RWPE2 (cell line): ENCODE data around the gene ABCA12.

Experiments
- ATAC-seq: fragments of 200-7000 bp; cut with Tn5 transposase; 3 replicates; pipeline ENCODE4 v1.9.1; 2021; ENCODE audit warnings: low read depth
- DNase-seq: peaks from one replicate; pipeline ENCODE4 v3.0.0-alpha.2; 2020; ENCODE audit warnings: low spot score
- H3K27ac ChIP-seq: fragments of 450-650 bp; 2 replicates; pipeline ENCODE4 v1.5.1; 2017; ENCODE audit warnings: mild to moderate bottlenecking; ENCODE audit not compliant: poor library complexity, severe bottlenecking
- H3K27me3 ChIP-seq: fragments of 250-450 bp; sonication (Bioruptor Pico); 2 replicates; pipeline ENCODE4 v1.5.1; 2021; ENCODE audit warnings: mild to moderate bottlenecking, moderate library complexity; ENCODE audit not compliant: insufficient read depth, poor library complexity, severe bottlenecking
- H3K36me3 ChIP-seq: fragments of 250-450 bp; sonication (Bioruptor Pico); 2 replicates; pipeline ENCODE4 v1.5.1; 2020; ENCODE audit warnings: low read depth, mild to moderate bottlenecking, moderate library complexity
- H3K4me1 ChIP-seq: fragments of 250-450 bp; sonication (Bioruptor Pico); 2 replicates; pipeline ENCODE4 v1.5.1; 2021; ENCODE audit warnings: mild to moderate bottlenecking, moderate library complexity; ENCODE audit not compliant: insufficient read depth, poor library complexity, severe bottlenecking
- H3K4me3 ChIP-seq: fragments of 250-450 bp; sonication (Bioruptor Pico); 2 replicates; pipeline ENCODE4 v1.5.1; 2021; ENCODE audit warnings: mild to moderate bottlenecking, moderate library complexity; ENCODE audit not compliant: severe bottlenecking
- H3K9me3 ChIP-seq: fragments of 250-450 bp; sonication (Bioruptor Pico); 2 replicates; pipeline ENCODE4 v1.5.1; 2021; ENCODE audit warnings: mild to moderate bottlenecking, moderate library complexity; ENCODE audit not compliant: severe bottlenecking
- TF ChIP-seq, protein P1 (sequence below): fragments of 450-650 bp; IDR thresholded peaks from one replicate; pipeline ENCODE4 v1.5.1; 2017; ENCODE audit warnings: mild to moderate bottlenecking, moderate library complexity; ENCODE audit not compliant: poor library complexity, severe bottlenecking

Gene ABCA12

DNA sequence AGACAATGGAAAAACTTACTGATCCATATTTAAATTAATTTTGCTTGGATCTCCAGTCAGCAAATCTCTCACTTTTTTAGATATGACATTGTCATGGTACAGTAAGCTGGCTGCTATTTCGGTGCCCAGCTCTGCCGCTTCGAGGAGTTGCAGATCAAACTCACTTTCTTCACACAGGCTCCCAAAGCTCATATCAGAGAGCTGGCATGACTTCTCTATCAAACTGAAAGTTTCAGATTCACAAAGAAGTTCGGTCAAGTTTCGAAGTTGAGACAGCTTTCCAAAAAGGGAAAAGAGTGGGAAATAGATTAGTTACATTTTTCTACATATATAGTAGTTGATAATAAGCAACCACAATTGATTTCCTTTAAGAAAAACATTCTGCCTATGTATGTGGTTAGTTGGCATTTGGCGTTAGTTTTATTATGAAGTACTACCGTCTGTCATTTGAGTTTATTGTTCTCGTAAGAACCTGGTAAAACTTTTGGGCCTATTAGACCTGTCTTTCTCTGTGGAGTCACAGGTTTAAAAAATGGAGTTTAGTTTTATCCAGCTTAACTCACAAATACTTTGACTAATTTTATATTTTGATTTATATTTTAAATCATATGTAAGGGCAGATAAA is 118.8 kb downstream of the ABCA12 start:
- no peak overlapping the region for H3K4me3 ChIP-seq

DNA sequence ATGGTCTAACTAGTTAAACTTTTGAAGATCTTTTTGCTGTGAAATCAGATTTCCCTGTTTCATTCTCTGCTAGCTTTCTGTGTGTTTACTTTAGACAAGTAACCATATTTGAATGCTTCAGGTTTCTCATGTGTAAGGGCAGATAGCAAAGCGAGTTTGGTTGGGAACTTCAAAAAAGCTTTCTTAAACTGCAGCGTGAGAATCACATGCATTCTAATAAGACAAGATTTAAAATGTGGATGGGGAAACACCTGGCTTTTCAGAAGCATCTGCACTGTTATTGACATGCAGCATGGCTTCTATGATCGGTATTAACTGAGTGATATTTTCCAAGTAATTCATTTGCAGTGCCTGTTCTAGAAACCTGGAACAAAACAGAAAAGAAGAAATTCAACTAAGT is 119.3 kb downstream of the ABCA12 start:
- no peaks in the 10 kb centered on the region for H3K36me3 ChIP-seq
- ATAC-seq (no peak), DNase-seq (no peak)
- H3K27me3 ChIP-seq: no peaks in the 10 kb centered on the region
- H3K4me1 ChIP-seq: no peaks in the 10 kb centered on the region
- no peak overlapping the region for H3K27ac ChIP-seq
- no peaks in the 10 kb centered on the region for H3K9me3 ChIP-seq
- H3K4me3 ChIP-seq: no peak overlapping the region
- TF ChIP-seq, protein P1, sequence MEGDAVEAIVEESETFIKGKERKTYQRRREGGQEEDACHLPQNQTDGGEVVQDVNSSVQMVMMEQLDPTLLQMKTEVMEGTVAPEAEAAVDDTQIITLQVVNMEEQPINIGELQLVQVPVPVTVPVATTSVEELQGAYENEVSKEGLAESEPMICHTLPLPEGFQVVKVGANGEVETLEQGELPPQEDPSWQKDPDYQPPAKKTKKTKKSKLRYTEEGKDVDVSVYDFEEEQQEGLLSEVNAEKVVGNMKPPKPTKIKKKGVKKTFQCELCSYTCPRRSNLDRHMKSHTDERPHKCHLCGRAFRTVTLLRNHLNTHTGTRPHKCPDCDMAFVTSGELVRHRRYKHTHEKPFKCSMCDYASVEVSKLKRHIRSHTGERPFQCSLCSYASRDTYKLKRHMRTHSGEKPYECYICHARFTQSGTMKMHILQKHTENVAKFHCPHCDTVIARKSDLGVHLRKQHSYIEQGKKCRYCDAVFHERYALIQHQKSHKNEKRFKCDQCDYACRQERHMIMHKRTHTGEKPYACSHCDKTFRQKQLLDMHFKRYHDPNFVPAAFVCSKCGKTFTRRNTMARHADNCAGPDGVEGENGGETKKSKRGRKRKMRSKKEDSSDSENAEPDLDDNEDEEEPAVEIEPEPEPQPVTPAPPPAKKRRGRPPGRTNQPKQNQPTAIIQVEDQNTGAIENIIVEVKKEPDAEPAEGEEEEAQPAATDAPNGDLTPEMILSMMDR: no peak

More for the DNA sequence above, 118.8 kb downstream of the ABCA12 start:
- Histone ChIP-seq H3K36me3 (no peaks in the 10 kb centered on the region), H3K27me3 (no peaks in the 10 kb centered on the region), H3K9me3 (no peaks in the 10 kb centered on the region), H3K27ac (no peak overlapping the region), H3K4me1 (no peaks in the 10 kb centered on the region)
- TF ChIP-seq, protein P1: no peak
- ATAC-seq (no peak), DNase-seq (no peak)

DNA sequence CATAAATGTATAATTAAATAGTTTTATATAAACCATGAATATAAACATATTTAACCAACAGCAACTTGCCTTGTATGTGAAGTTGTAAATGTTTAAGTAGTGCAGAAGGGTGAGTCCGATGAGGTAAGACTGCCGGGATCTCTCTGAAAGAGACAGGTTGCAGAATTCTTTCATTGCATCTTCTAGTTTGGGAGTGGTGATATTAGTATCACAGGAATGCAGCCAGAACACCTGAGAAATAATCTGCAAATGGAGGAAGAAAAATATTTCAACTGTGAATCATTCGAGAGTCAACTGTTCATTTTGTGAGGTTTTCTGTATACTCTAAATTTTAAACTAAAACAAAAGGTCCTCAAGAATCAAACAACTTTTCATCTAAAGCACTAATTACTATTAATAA is 123.0 kb downstream of the ABCA12 start:
- ATAC-seq (no peak), DNase-seq (no peak)
- no peak overlapping the region for H3K27ac ChIP-seq
- H3K27me3 ChIP-seq: no peaks in the 10 kb centered on the region
- no peak overlapping the region for H3K4me3 ChIP-seq
- no peaks in the 10 kb centered on the region for H3K36me3 ChIP-seq
- no peaks in the 10 kb centered on the region for H3K9me3 ChIP-seq
- TF ChIP-seq, protein P1: no peak
- no peaks in the 10 kb centered on the region for H3K4me1 ChIP-seq

- H3K27me3 ChIP-seq: no peaks in the 10 kb centered on the region
- H3K4me3 ChIP-seq: no peak overlapping the region
- no peaks in the 10 kb centered on the region for H3K4me1 ChIP-seq
- DNase-seq (no peak), ATAC-seq (no peak)
- TF ChIP-seq, protein P1: no peak
- H3K36me3 ChIP-seq: no peaks in the 10 kb centered on the region
- H3K9me3 ChIP-seq: no peaks in the 10 kb centered on the region
- H3K27ac ChIP-seq: no peak overlapping the region
Observed at GRCh38 chr2:215010390-215010789, 128.0 kb downstream of the ABCA12 start.

DNA sequence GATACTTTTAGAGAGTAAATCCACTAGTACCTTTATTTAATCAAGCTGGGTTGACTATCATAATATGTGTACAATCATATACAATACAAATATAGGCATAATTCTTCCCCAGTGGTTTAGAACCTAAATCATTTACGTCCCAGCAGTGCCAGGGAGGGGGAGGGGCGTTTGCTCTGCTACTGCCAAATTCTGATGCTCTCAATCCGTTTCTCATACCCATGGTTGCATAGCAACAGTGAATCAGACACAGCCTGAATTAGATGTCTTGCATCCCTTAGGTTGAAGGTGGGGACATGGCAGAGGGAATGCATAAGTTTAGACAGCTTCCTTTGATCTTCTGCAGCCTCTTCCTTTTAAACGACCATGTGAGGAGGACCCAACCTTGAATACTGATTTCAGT is 135.4 kb downstream of the ABCA12 start:
- Histone ChIP-seq H3K4me3 (no peak overlapping the region), H3K27me3 (no peaks in the 10 kb centered on the region), H3K9me3 (no peaks in the 10 kb centered on the region), H3K4me1 (no peaks in the 10 kb centered on the region), H3K36me3 (no peaks in the 10 kb centered on the region), H3K27ac (no peak overlapping the region)
- ATAC-seq (no peak), DNase-seq (no peak)
- TF ChIP-seq, protein P1: no peak
